ENCODE data around the gene ITSN1.

ITSN1 gene

DNA sequence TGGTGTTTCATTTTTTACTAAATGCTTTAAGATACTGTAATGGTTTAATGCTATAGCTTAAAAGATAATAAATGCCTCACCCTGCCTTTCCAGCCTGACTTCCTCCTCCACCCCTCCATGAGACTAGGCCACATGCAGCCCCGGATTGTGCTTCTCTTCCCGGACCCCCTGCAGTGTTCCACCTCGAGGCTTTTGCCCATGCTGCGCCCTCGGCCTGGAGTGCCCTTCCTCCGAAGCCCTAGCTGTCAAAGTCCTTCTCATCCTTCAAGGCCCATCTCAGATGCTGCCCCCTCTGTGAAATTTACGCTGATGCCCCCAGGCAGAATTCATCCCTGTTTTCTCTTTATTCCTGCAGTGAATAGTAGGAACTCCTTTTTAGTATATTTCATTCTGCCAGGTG is 174.8 kb downstream of the ITSN1 start:
- DNase-seq: no peak

DNA sequence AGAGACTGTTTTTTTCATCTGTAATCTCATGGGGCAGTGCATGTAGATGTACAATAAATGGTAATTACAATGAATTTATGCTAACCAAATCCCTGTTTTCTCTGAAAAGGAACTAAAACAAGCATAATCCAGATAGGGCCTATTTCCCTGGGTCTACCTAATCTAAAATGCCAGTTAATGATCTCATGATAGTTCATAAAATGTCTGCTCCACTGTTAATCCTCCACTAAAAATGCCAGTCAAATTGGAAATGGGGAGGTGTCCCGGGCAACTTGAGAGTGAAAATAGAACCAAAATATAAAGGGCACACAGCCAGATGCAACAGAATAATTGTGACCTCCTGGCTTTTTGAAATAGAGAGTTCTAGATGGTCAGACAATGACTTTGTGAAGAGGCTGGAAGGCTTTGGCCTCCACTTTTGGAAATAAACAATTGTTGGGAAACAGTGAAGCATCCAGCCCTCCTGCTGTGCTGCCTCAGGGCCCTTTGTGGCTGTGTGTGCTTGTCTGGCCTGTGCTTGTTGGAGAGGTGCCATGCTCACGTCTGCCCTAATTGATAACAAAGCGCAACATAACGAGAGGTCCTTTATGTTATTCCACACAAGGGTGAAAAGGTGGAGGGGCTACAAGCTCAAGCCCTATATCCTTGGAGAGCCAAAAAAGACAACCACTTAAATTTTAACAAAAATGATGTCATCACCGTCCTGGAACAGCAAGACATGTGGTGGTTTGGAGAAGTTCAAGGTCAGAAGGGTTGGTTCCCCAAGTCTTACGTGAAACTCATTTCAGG is 175.6 kb downstream of the ITSN1 start:
- DNase-seq: no peak

DNA sequence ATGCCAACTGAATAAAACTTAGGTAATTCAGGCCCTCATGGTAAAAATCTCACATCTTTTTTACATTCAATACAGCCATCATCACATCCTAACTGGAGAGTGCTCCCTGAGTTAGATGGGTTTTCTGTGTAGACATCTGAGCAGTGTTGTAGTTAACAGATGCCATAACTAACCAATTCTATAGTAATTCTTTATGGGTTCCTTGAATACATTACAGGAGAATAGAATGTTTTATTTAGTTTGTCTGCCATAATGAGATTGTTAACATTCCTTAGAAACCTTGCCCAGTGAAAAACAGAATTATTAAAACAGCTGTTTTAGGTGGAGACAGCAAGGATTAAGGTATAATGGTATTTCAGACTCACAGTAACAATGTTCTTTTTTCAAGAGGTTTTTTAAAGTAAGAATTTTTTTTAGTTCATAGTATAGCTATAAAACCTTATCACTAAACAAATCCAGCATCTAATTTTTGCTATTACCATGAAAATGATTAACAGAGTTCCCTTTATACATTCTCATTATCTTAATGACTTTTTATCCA is 178.0 kb downstream of the ITSN1 start:
- DNase-seq: no peak

DNA sequence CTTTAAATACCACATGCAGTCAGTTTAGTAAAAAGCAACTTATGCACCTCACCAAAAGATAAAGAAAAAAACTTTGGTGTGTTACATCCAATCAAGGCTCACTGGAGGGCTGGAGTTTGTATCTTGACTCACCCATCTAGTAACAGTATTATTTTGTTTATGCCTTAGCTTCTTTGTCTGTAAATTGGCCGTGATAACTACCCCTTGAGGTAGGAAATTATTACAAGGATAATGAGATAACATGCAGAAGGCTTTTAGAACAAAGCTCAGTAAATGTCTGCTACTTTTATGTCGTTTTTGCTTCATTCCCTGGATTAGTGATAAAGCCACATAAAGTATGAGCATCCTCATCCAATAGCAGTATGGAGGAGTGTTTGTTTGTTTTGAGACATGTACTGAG is 178.5 kb downstream of the ITSN1 start:
- DNase-seq: no peak

DNA sequence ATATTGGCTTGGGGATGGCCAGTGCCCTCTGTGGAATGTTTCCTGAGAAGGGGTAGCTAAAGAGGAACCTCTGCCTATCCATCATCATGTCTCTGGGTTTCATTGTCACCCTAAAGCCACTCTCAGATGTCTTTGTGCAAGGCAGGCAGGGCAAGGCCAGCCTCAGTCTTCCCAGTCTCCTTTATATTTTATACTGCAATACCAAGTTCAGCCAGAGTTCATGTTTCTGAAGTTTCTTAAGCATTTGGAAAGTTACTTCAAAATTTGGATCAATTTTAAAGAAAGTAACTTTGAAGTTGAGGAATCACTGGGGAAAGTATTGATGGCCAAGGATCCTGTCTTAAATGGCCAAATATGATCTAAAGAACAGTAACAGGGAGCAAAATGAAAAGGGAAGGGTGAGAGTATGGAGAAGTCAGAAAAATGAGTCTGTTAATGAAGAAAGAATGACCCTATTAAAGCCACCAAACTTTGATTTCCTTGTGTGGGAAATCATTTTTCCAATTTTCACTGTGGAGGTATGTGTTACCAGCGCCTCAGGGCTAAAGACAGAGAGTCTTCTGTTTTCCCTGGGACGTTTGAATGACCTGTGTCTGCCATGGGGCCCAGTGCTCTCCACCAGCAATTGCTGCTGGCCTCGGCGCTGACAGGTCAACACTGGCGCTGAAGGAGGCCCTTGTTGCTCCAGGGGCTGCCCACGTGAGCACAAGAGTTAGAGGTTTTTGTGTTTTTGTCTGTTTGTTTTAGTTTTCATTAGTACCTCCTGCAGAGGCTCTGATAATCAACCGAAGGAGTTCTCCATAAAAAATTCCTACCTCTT is 179.4 kb downstream of the ITSN1 start:
- DNase-seq: no peak

DNA sequence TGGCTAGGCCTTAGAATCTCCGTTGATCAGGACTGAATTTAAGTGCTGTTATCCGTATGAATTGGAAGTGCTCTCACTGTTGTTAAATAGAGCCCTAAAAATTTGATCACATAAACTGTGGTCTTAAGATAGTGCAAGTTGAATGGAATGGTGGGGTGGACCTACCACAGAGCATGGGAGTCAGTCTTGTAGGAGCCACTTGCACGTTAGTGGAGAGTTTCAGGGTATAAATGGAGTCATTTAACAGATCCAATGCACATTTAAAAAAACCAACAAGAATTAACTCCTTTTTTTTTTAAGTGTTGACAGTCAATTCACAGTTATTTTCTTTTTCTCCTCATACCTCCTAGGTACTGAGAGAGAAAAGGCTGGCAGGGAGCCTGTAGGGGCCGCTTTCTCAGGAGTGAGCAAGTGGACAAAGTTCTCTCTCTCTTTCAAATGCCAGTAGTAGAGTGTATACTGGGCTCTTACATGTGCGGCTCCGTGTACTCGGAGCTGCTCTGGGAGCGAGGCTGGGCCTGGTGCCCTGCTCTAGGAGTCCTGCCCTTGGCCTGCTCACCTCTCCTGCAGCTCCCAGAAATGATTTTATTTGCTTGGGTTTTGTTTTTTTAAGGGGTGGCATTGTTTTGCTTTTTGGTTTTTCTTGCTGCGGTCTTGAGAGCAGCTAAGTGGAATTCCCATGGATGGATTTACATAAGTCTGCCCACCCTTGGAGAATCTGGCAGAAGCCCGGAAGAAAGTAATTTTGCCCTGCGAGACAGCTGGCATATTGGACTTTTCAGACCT is 182.0 kb downstream of the ITSN1 start:
- no peak for DNase-seq

DNA sequence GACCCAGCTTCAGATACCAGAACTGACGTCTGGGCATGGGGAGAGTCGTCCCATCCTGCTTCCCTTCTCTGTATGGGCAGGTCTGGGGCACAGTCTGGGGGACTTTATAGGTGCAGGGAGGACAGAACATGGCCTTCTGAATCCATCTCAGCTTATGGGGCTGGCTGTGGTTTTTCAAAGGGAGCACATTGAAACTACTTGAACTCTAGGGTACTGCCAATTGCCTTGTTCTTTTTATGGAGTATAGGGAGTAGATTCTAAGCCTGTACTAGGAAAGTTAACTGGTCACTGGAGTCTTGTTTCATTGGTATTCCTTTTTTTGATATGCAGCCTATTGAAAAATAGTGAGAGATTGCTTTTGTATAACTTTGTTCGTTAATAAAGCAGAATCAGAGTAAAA is 183.1 kb downstream of the ITSN1 start:
- DNase-seq: no peak

DNA sequence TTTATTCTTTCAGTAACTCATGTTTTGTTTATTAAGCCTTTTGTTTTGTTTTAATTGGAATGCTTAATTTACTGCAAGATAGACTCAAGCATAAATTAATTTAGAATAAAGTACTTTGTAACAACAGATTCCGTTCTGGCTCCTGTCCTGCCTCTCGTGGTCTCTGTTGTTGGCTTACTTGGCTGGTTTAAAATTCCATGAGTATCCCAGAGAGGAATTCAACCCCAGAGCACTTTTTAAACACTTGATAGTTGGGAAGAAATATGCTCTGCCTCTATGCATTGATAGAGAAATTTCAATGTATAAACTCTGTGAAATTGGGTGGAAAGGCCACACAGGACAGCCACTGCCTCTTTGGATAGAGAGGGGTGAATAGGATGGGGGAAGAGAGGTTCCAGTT is 183.6 kb downstream of the ITSN1 start:
- no peak for DNase-seq

DNA sequence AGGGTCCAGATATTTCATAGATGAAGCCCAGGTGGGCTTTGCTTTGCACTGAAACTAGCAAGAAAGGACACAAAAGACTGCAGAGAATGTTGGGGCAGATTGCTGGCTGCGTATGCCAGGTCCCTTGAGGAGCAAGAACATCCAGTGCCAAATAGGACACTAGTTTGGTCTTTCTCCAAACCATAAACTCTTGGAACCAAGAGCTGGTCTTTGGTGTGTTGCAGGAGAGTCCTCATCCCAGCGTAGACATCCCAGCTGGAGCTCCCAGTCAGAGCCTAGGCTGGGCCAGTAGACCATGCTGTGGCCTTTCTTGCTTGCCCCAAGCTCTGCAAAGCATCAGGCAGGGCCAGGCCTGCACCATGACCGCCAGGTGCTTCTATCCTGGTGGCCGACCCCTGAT is 185.8 kb downstream of the ITSN1 start:
- DNase-seq: no peak

DNA sequence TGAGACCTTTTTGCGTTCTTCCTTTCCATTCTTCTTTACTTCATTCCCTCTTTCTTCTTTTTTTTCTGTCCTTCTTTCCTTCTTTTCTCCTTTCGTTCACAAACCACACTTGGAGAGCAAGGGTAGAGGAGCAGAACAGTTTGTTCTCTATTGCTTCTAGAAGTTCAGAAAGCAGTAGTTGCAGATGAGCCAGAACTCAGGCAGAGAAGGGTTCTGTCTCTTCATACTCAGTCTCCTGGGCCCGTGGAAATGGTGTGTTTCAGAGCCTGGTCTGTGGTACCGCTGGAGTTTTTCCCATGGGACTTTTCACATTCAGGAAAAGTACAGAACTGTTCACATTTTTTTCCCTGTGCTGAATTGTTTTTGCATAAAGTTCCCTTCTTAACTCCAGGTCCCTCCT is 186.3 kb downstream of the ITSN1 start:
- DNase-seq: no peak

DNA sequence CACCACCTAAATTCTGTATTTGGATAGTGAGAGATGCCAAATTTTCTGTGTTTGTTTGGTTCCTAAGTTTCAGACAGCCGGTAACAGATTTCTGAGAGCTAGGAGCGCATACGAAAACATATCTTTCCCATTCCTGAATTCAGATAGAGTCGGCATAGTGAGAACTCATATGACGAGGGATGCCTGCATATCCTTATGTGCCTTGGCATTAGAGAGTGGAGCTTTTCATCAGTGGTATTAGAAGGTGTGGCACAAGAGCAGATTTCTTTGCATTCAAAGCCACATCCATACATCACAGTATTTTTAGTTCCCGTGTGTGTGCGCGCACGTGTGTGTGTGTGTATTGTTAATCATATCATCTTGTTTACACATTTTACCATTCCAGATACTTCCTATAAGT is 187.5 kb downstream of the ITSN1 start:
- DNase-seq: no peak

DNA sequence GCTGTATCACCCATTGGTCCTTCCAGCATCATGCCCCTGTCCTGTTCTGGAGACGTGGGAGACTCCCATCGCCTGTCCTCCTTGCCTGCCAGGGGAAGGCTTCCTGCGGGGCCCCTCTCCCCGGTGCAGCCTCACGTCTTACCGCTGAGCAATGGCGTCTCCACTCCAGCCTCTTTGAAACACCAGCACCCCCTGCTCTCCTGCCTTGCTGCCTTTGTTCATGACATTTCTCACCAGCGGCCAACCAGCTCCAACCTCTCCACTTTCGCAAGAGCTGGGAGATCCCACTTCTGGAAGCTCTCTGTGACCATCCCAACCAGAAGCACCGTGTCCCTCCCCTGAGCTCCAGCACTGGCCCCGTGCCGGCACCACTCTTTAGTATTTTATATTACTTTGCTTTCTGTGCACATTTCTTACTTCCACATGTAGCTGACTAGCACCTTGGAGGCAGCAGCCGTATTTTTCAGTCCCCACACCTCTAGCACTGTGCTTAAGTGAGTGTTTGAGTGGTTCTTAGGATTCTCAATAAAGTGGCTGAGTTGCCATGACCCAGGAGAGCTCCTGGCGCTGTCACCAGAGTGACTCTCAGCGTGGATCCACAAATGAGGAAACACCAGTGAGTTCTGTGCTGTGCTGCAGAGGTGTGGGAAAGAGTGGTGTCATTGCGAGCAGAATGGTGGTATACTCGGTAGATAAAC is 189.8 kb downstream of the ITSN1 start:
- DNase-seq: no peak

DNA sequence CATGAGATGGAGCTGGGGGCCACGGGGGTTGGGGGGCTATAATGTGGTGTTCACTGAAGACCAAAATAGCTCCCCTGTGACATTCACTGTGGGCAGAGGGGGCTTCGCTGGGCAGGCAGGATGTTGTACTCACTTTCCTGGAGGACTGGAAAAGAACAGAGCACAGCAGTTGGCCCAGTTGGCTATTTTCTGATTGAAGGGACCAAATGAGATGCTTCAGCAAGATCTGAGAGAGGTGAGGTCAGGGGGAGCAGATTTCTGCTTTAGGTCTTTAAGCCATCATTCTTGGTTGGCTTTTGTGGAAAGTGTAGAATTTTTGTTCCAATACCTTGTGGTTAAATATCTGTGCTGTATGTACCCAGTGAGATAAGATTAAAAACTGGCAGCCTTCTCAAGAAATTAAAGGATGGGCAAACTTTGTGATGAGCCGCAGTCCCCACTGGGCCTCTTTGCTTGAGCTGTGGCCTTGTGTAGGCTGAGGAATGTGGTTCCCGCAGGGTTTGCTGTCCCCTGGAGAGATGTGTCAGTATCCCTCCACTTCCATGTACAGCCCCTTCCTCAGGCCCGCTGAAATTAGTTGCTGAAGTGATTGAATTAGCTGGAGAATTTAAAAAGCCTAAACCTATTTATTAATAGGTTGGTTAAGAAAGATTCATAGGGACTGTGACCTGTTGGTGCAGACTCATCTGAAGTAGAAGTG is 192.7 kb downstream of the ITSN1 start:
- DNase-seq: no peak

DNA sequence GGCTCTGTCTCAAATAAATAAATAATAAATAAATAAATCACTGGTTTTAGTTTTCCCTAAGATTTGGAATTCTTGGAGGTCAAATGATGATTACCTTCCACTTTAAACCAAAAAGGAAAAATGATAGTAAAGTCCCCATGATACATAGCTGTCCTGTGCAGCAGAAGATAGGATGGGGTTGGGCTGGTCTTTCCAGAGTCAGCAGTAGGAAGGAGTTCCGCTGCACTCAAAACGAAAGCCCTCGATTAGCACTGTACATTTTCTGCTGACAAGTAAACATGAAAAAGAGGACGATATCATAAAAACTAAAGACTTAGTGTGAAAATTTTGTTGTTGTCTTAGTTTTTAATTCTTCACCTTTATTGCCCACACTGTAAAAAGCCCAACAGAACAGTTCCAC is 193.6 kb downstream of the ITSN1 start:
- DNase-seq: no peak

DNA sequence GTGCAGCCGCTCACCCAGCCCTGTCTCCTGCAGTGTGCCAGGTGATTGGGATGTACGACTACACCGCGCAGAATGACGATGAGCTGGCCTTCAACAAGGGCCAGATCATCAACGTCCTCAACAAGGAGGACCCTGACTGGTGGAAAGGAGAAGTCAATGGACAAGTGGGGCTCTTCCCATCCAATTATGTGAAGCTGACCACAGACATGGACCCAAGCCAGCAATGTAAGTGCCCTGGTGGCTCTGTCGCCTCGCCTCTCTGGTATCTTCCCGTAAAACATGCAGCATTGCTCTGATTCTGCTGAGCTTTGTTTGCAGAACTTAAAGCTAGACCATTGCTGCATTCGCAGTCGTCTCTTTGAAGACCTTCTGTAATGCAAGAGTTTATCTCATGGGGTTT is 194.1 kb downstream of the ITSN1 start:
- DNase-seq: no peak

DNA sequence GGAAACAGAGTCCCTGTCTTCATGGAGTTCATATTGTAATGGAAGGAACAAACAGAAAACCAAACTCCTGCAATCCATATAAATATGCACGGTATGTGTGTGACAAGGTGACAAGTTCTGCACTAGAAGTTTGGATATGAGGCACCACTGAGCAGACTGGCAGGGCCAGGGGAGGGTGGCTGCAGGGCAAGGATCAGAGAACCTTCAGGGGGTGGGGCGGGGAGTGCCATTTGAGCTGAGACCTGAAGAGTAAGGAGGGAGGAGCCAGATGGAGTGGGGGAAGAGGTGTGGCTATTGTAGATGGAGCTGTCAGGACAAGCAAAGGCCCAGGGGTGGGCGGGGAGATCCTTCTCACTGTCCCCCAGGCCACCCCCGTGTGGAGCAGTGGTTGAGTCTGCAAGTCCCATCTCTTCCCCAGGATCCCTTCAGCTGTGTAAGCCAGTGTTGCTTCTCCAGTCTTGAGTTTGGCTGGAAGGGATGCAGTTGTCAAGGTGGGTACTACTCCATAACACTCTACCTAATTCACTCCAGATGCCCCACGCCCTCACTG is 196.9 kb downstream of the ITSN1 start:
- DNase-seq: no peak

DNA sequence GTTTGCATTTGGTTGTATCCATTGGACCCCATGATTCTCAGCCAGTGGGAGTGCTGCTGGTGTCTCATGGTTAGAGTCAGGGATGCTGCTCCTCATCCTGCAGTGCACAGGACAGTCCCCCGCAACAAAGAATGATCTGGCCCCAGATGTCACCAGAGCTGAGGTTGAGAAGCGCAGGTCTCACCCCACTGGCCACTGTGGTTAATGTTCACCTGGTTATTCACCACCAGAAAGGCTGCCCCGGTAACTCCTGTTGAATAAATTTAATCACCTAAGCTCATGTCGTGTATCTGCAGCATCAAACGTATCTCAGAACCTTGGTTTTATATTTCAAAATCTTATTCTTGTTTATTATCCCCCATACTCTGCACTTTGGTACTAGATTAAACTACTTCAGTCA is 197.5 kb downstream of the ITSN1 start:
- no peak for DNase-seq

DNA sequence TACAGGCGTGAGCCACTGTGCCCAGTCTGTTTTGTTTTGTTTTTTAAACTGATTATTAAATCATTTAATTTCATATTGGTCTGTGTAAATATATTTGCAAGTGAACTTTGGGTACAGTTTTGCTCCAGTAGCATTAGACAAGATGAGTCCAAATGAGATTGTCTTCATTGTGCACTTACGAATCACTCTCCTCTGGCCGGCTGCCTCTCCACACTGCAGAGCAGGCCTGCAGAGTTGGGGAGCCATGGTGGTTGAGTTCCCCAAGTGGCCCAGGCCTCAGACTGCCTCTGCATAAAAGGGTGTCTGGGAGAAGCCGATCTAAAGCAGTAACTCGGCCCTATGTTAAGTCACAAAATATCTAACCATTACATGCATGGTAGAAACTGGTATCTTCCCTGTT is 198.5 kb downstream of the ITSN1 start:
- no peak for DNase-seq

DNA sequence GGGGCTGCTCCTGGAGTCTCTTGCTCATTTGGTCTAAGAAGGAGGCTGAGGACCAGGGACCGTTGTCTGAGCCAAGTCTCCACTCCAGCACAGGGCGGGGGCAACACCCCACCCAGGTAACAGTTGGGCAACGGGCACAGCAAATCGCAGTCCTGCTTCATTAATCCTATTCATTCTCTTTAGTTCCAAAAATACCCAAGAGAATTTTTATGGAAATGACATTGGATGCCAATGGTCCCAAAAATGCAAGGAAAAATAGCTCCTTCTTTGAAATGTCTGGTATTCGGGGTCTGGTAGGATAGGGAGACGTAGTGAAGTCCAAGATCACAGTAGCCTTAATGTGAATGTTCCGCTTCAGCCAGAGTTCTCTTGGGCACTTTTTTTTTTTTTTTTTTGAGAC is 199.3 kb downstream of the ITSN1 start:
- DNase-seq: no peak

DNA sequence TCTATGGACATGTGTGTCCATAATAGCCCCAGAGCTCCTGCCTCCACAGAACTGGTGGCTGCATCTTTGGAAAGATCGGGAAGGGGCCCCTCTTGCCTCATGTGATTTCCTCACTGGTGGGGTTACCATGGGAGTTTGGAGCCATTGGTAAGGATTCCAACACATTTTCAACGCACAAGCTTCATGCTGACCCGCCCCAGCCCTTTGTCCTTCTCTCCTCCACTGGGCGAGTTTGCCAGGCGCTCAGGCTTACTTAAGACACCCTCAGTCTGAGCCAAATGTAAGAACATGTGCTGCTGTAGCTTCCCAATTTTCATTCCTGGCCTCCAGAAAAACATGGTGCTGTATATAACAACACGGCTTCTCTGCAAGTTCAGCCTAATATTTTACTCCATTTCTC is 200.9 kb downstream of the ITSN1 start:
- DNase-seq: no peak

DNA sequence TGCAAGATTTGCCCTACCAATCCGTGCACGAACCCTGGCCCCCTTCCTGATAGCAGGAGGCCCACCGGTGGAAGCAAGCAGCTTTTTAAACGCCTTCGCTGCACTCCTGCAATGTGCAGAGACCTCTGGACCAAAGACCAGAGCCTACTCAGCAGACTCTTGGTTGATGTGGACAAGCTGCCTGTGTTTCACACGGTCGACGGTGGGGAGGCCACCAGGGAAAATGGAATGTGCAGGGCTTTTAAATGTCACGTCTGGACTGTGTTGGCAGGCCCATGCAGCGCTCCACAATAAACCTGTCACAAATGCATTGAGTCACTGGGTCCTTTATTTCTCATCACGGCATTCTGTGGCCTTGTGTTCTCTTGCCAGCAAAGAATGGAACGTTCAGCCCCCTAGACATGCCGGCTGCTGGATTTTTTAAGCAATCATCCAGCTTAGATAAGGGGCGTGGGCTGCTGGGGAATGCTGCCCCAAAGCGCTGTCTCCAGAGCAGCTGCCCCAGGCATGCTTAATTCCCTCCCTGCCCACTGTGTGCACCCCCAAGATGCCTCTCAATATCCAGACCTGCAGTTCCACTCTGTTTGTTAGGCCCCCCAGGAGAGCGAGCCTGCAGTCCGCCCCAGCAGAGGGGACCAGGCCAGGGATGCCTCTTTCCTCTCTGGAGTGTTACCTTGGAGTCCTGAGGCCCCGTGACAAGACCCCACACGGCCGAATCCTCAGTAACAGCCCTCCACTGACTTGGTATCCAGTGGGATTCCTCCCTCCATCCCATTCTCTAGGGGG is 202.0 kb downstream of the ITSN1 start:
- no peak for DNase-seq
